ENCODE results near the gene CD93. TPM values are rescaled to one million over a fixed set of nuclear protein-coding genes. Genes with fewer than 3 reads are reported as not detected.

Gene CD93
- polyA plus RNA-seq, 1 donor from 2014 or later, result not detected

GRCh38 chr20:23077277-23077676 lies 8.8 kb downstream of the CD93 start:
- H4K20me1 ChIP-seq (ENCODE audit: insufficient read depth), result no peaks in the 10 kb centered on the region
- no peak overlapping the region for H3K27ac ChIP-seq (ENCODE audit: low read length)
- no peak overlapping the region for H3K9ac ChIP-seq (ENCODE audit: low read length)
- H3K27me3 ChIP-seq (ENCODE audit: insufficient read depth, low read depth, low read length), result no peaks in the 10 kb centered on the region
- no peaks in the 10 kb centered on the region for H3K79me2 ChIP-seq (replicated peaks; ENCODE audit: insufficient read depth, low read length)
- no peaks in the 10 kb centered on the region for H3F3A ChIP-seq (ENCODE audit: insufficient read depth, low read length, poor library complexity, severe bottlenecking)
- H3K9me2 ChIP-seq (ENCODE audit: insufficient read depth, low read length), result no peaks in the 10 kb centered on the region
- TF ChIP-seq POLR2AphosphoS5 (IDR thresholded peaks at IDR 0.05), result no peak
- no peak for TF ChIP-seq TAF1 (IDR thresholded peaks at IDR 0.05; ENCODE audit: low read depth)
- no peak for TF ChIP-seq EZH2 (IDR thresholded peaks at IDR 0.05; ENCODE audit: borderline replicate concordance, insufficient read depth, low read length, poor library complexity, severe bottlenecking)
- TF ChIP-seq REST (IDR thresholded peaks at IDR 0.05; ENCODE audit: borderline replicate concordance), result no peak
- no peaks in the 10 kb centered on the region for H3K36me3 ChIP-seq (ENCODE audit: insufficient read depth, low read length)
- H3K4me2 ChIP-seq (ENCODE audit: low read length), result no peak overlapping the region
- H3K4me3 ChIP-seq (ENCODE audit: low read length), result no peak overlapping the region
- H3K9me3 ChIP-seq (ENCODE audit: low read length), result no peaks in the 10 kb centered on the region
- no peak overlapping the region for H2AFZ ChIP-seq (ENCODE audit: low read depth, low read length)

GRCh38 chr20:23074052-23074451 lies 12.1 kb downstream of the CD93 start:
- no peaks in the 10 kb centered on the region for H3K9me2 ChIP-seq (ENCODE audit: insufficient read depth, low read length)
- no peaks in the 10 kb centered on the region for H3K27me3 ChIP-seq (ENCODE audit: insufficient read depth, low read depth, low read length)
- TF ChIP-seq SMC3 (conservative IDR thresholded peaks at IDR 0.05; ENCODE audit: poor library complexity) (no peak), REST (IDR thresholded peaks at IDR 0.05; ENCODE audit: borderline replicate concordance) (no peak), MXI1 (conservative IDR thresholded peaks at IDR 0.05; ENCODE audit: poor library complexity, severe bottlenecking) (no peak), EZH2 (IDR thresholded peaks at IDR 0.05; ENCODE audit: borderline replicate concordance, insufficient read depth, low read length, poor library complexity, severe bottlenecking) (no peak), EP300 (conservative IDR thresholded peaks at IDR 0.05; ENCODE audit: poor library complexity, severe bottlenecking) (no peak), POLR2AphosphoS5 (IDR thresholded peaks at IDR 0.05) (no peak), TAF1 (IDR thresholded peaks at IDR 0.05; ENCODE audit: low read depth) (no peak), RAD21 (conservative IDR thresholded peaks at IDR 0.05) (no peak), CTCF (IDR thresholded peaks at IDR 0.05; ENCODE audit: poor library complexity, severe bottlenecking) (no peak)
- H2AFZ ChIP-seq (ENCODE audit: low read depth, low read length), result no peak overlapping the region
- no peak overlapping the region for H3K4me3 ChIP-seq (ENCODE audit: low read length)
- no peak overlapping the region for H3K4me2 ChIP-seq (ENCODE audit: low read length)
- H3K9me3 ChIP-seq (ENCODE audit: low read length), result no peaks in the 10 kb centered on the region
- no peaks in the 10 kb centered on the region for H3K36me3 ChIP-seq (ENCODE audit: insufficient read depth, low read length)
- no peaks in the 10 kb centered on the region for H4K20me1 ChIP-seq (ENCODE audit: insufficient read depth)
- H3K79me2 ChIP-seq (replicated peaks; ENCODE audit: insufficient read depth, low read length), result no peaks in the 10 kb centered on the region
- no peak overlapping the region for H3K27ac ChIP-seq (ENCODE audit: low read length)
- H3K9ac ChIP-seq (ENCODE audit: low read length), result no peak overlapping the region
- no peaks in the 10 kb centered on the region for H3F3A ChIP-seq (ENCODE audit: insufficient read depth, low read length, poor library complexity, severe bottlenecking)

Data from neural cell (in vitro differentiated cells).